Kidney (tissue), 14 donors: ENCODE measurements around the gene CCR4. TPM values are rescaled to one million over a fixed set of nuclear protein-coding genes. Genes with fewer than 3 reads are reported as not detected.

Experiments used
- DNase-seq, 5 donors: peaks; one replicate each; pipeline ENCODE4 v3.0.0-alpha.2; 2013 to 2020
- FAIRE-seq: peaks from 2 replicates; lab custom pipeline; 2012; peaks lifted over from hg19 to GRCh38; lab: Jason Lieb, UNC
- H3K27ac ChIP-seq, 2 donors: one replicate each; pipeline ENCODE4 v1.7.0; 2013; ENCODE audit warnings: low read depth in 2 of 2, low read length in 2 of 2, inconsistent platforms in 1 of 2
- H3K27me3 ChIP-seq: one replicate; pipeline ENCODE4 v1.7.1; 2013; ENCODE audit warnings: low read length, inconsistent platforms; ENCODE audit not compliant: control insufficient read depth, insufficient read depth
- H3K36me3 ChIP-seq, 3 donors: one replicate each; pipeline versions ENCODE4 v1.7.0 to v1.7.1; 2013; ENCODE audit warnings: low read length in 3 of 3, control low read depth in 1 of 3, inconsistent platforms in 1 of 3; ENCODE audit not compliant: insufficient read depth in 3 of 3, control insufficient read depth in 2 of 3
- H3K4me1 ChIP-seq, 3 donors: one replicate each; pipeline versions ENCODE4 v1.7.0 to v1.7.1; 2013; ENCODE audit warnings: low read length in 3 of 3, inconsistent platforms in 1 of 3, low read depth in 1 of 3; ENCODE audit not compliant: control insufficient read depth in 2 of 3, insufficient read depth in 2 of 3
- H3K4me3 ChIP-seq, 3 donors: one replicate each; pipeline versions ENCODE4 v1.7.0 to v1.8.1; 2013; ENCODE audit warnings: low read length in 3 of 3, control low read depth in 1 of 3, inconsistent platforms in 1 of 3
- H3K9ac ChIP-seq, 3 donors: one replicate each; pipeline versions ENCODE4 v1.7.0 to v1.7.1; 2013; ENCODE audit warnings: low read length in 3 of 3, control low read depth in 1 of 3, inconsistent platforms in 1 of 3
- H3K9me3 ChIP-seq, 3 donors: one replicate each; pipeline versions ENCODE4 v1.7.0 to v1.7.1; 2013; ENCODE audit warnings: low read length in 3 of 3, control low read depth in 1 of 3, inconsistent platforms in 1 of 3; ENCODE audit not compliant: control insufficient read depth in 2 of 3, insufficient read depth in 1 of 3
- CTCF ChIP-seq: IDR thresholded peaks from 3 replicates; pipeline ENCODE4 v1.5.1; 2012; ENCODE audit warnings: mild to moderate bottlenecking, moderate library complexity, borderline replicate concordance; ENCODE audit not compliant: insufficient read depth; ENCODE audit errors: extremely low read depth
- intact Hi-C: fragments of 100-400 bp; cut with DNase I; formaldehyde crosslinking; loops from one replicate; pipeline ENCODE4 v1.11.1; 2022
- polyA plus RNA-seq: library from polyadenylated mRNA; stranded (reverse); fragments of 350-450 nt; fragmentation: Illumina TruSeq; extraction: RNeasy Lipid Tissue Mini Kit (QIAGEN cat#74804); gene quantifications from one replicate; pipeline ENCODE4 v1.2.3, GENCODE V29; 2014; ENCODE audit warnings: low read depth, low replicate concordance; ENCODE audit not compliant: insufficient read depth
- total RNA-seq: library from RNA; stranded (reverse); fragmentation: NEBNext Ultra II Directional; extraction: Animal tissue kit (Norgen Biotek cat#: 25700); gene quantifications from one replicate; pipeline ENCODE4 v1.2.1, GENCODE V29; 2021
- donor health status: control.
- donor health status: control.
- donor health status: control.
- donor health status: control.
- donor health status: control.
- donor health status: DM: yes; HTN: yes; CAD: no.
- donor health status: Normal renal cell carcinoma (clear cell type).

The CCR4 gene
- total and polyA plus RNA-seq, 2 donors from 2014 or later, result 2.3 TPM; not detected in 1

- no peaks in the 10 kb centered on the region for H3K36me3 ChIP-seq
- DNase-seq (no peak), FAIRE-seq (no peak)
- no peak overlapping the region for H3K27ac ChIP-seq
- TF ChIP-seq CTCF, result no peak
- H3K27me3 ChIP-seq, result no peaks in the 10 kb centered on the region
- no peaks in the 10 kb centered on the region for H3K9me3 ChIP-seq
- H3K4me3 ChIP-seq, result no peak overlapping the region
- peaks cover 0 to 2% (median 0%) of the 10 kb centered on the region in 3 donors for H3K4me1 ChIP-seq
- intact Hi-C loops, result no loop called here
- H3K9ac ChIP-seq, result no peak overlapping the region
These were observed 7.1 kb downstream of the CCR4 start for GRCh38 chr3:32958509-32958908.

GRCh38 chr3:32959371-32959770, 7.9 kb downstream of the CCR4 start:
- no peaks in the 10 kb centered on the region for H3K36me3 ChIP-seq
- H3K9me3 ChIP-seq, result no peaks in the 10 kb centered on the region
- H3K4me3 ChIP-seq, result no peak overlapping the region
- DNase-seq (peak in 3 of 5 donors; percentile 43 to 57 (median 47)), FAIRE-seq (no peak)
- peaks cover 0 to 2% (median 0%) of the 10 kb centered on the region in 3 donors for H3K4me1 ChIP-seq
- no peak overlapping the region for H3K27ac ChIP-seq
- H3K27me3 ChIP-seq, result no peaks in the 10 kb centered on the region
- TF ChIP-seq CTCF, result no peak
- intact Hi-C loops, result no loop called here
- no peak overlapping the region for H3K9ac ChIP-seq

GRCh38 chr3:32960404-32961170, 9.1 kb downstream of the CCR4 start:
- Histone ChIP-seq H3K36me3 (no peaks in the 10 kb centered on the region), H3K27ac (no peak overlapping the region), H3K4me3 (no peak overlapping the region), H3K9ac (no peak overlapping the region), H3K9me3 (no peaks in the 10 kb centered on the region), H3K4me1 (peaks cover 0 to 2% (median 0%) of the 10 kb centered on the region in 3 donors), H3K27me3 (no peaks in the 10 kb centered on the region)
- DNase-seq (peak in 1 of 5 donors; percentile 13), FAIRE-seq (no peak)
- no peak for TF ChIP-seq CTCF
- intact Hi-C loops, result no loop called here
